ENCODE results near the gene MAN2A1.

Gene MAN2A1

GRCh38 chr5:109708813-109709212 is 19.1 kb downstream of the MAN2A1 start:
- no peak for DNase-seq

- DNase-seq = no peak
Observed at GRCh38 chr5:109709225-109709624, 19.5 kb downstream of the MAN2A1 start.

- no peak for DNase-seq
Observed at GRCh38 chr5:109711673-109712072, 21.9 kb downstream of the MAN2A1 start.

GRCh38 chr5:109713453-109713852 is 23.7 kb downstream of the MAN2A1 start:
- no peak for DNase-seq

GRCh38 chr5:109714592-109714991 is 24.9 kb downstream of the MAN2A1 start:
- DNase-seq = no peak

- no peak for DNase-seq
Observed at GRCh38 chr5:109718216-109718615, 28.5 kb downstream of the MAN2A1 start.

- peak; percentile 16 for DNase-seq
Observed at GRCh38 chr5:109718632-109719031, 28.9 kb downstream of the MAN2A1 start.

GRCh38 chr5:109719978-109720377 is 30.3 kb downstream of the MAN2A1 start:
- no peak for DNase-seq

- no peak for DNase-seq
Observed at GRCh38 chr5:109721741-109722140, 32.0 kb downstream of the MAN2A1 start.

- DNase-seq = no peak
Observed at GRCh38 chr5:109723606-109724005, 33.9 kb downstream of the MAN2A1 start.

- no peak for DNase-seq
Observed at GRCh38 chr5:109725135-109725534, 35.4 kb downstream of the MAN2A1 start.

GRCh38 chr5:109739741-109740728 is 50.3 kb downstream of the MAN2A1 start:
- peak; percentile 37 for DNase-seq

GRCh38 chr5:109740966-109741365 is 51.2 kb downstream of the MAN2A1 start:
- no peak for DNase-seq

GRCh38 chr5:109741390-109741789 is 51.7 kb downstream of the MAN2A1 start:
- no peak for DNase-seq

- no peak for DNase-seq
Observed at GRCh38 chr5:109743041-109743531, 53.4 kb downstream of the MAN2A1 start.

- peak; percentile 99 for DNase-seq
Observed at GRCh38 chr5:109743770-109744212, 54.1 kb downstream of the MAN2A1 start.

GRCh38 chr5:109744261-109744660 is 54.5 kb downstream of the MAN2A1 start:
- DNase-seq = no peak

- no peak for DNase-seq
Observed at GRCh38 chr5:109748546-109748945, 58.8 kb downstream of the MAN2A1 start.

GRCh38 chr5:109750463-109750862 is 60.7 kb downstream of the MAN2A1 start:
- no peak for DNase-seq

- DNase-seq = no peak
Observed at GRCh38 chr5:109753279-109753678, 63.6 kb downstream of the MAN2A1 start.

GRCh38 chr5:109754319-109754718 is 64.6 kb downstream of the MAN2A1 start:
- DNase-seq = no peak

- no peak for DNase-seq
Observed at GRCh38 chr5:109755761-109756160, 66.0 kb downstream of the MAN2A1 start.

GRCh38 chr5:109756543-109757185 is 66.9 kb downstream of the MAN2A1 start:
- DNase-seq = no peak

- no peak for DNase-seq
Observed at GRCh38 chr5:109757490-109757889, 67.8 kb downstream of the MAN2A1 start.

Measured in kidney glomerular epithelial cell (primary cell).